Osteoblast (primary cell): ENCODE results near the gene ATG5. TPM values are rescaled to one million over a fixed set of nuclear protein-coding genes. Genes with fewer than 3 reads are reported as not detected.

ENCODE experiments used
- DNase-seq: peaks from one replicate; pipeline ENCODE4 v3.0.0; 2011; ENCODE audit warnings: low spot score, mixed read lengths; ENCODE audit not compliant: insufficient read length; ENCODE audit errors: missing footprints
- H2AFZ ChIP-seq: 2 replicates; pipeline ENCODE4 v1.6.0; 2011; ENCODE audit warnings: mild to moderate bottlenecking, low read length
- H3K27ac ChIP-seq: 2 replicates; pipeline ENCODE4 v1.5.1; 2011; ENCODE audit warnings: mild to moderate bottlenecking, low read depth, low read length, moderate library complexity
- H3K27me3 ChIP-seq: 2 replicates; pipeline ENCODE4 v1.6.0; 2012; ENCODE audit warnings: mild to moderate bottlenecking, control low read depth, inconsistent platforms, low read length, moderate library complexity; ENCODE audit not compliant: insufficient read depth
- H3K36me3 ChIP-seq: 2 replicates; pipeline ENCODE4 v1.5.1; 2011; ENCODE audit warnings: mild to moderate bottlenecking, low read length, control low read depth, moderate library complexity; ENCODE audit not compliant: insufficient read depth
- H3K4me1 ChIP-seq: 2 replicates; pipeline ENCODE4 v1.5.1; 2011; ENCODE audit warnings: mild to moderate bottlenecking, low read length, control low read depth, moderate library complexity; ENCODE audit not compliant: insufficient read depth
- H3K4me2 ChIP-seq: 2 replicates; pipeline ENCODE4 v1.6.0; 2011; ENCODE audit warnings: mild to moderate bottlenecking, low read length; ENCODE audit not compliant: insufficient read depth
- H3K4me3 ChIP-seq: fragments of 200-600 bp; sonication (generic); 3 replicates; pipeline ENCODE4 v1.5.1; 2012; ENCODE audit warnings: mild to moderate bottlenecking, low read length, inconsistent platforms; ENCODE audit not compliant: insufficient read depth
- H3K79me2 ChIP-seq: 2 replicates; pipeline ENCODE4 v1.6.0; 2012; ENCODE audit warnings: mild to moderate bottlenecking, low read length, control low read depth, inconsistent platforms; ENCODE audit not compliant: insufficient read depth
- H3K9me3 ChIP-seq: 2 replicates; pipeline ENCODE4 v1.5.1; 2011; ENCODE audit warnings: low read depth, low read length, control low read depth
- H4K20me1 ChIP-seq: 2 replicates; pipeline ENCODE4 v1.6.0; 2012; ENCODE audit warnings: mild to moderate bottlenecking, low read length, control low read depth; ENCODE audit not compliant: insufficient read depth
- CTCF ChIP-seq: IDR thresholded peaks from 2 replicates; pipeline ENCODE4 v1.5.1; 2011; ENCODE audit warnings: mild to moderate bottlenecking, low read depth, low read length, moderate library complexity; ENCODE audit errors: extremely low read depth
- total RNA-seq: library from RNA; depleted of rRNA; stranded (reverse); fragments of >200 nt; gene quantifications from 2 replicates; pipeline ENCODE4 v1.2.3, GENCODE V29; 2012

Gene ATG5
- total RNA-seq, 1 donor, result 59.0 TPM

- no peaks in the 10 kb centered on the region for H3K27me3 ChIP-seq
- H3K9me3 ChIP-seq, result no peaks in the 10 kb centered on the region
- TF ChIP-seq CTCF, result no peak
- H3K4me2 ChIP-seq, result no peak overlapping the region
- DNase-seq, result no peak
- H4K20me1 ChIP-seq, result no peaks in the 10 kb centered on the region
- H3K27ac ChIP-seq, result no peak overlapping the region
- no peak overlapping the region for H2AFZ ChIP-seq
- H3K4me3 ChIP-seq, result no peak overlapping the region
- no peaks in the 10 kb centered on the region for H3K79me2 ChIP-seq
- peaks cover 25% of the 10 kb centered on the region for H3K4me1 ChIP-seq
- H3K36me3 ChIP-seq, result no peaks in the 10 kb centered on the region
These were observed 145.4 kb downstream of the ATG5 start for GRCh38 chr6:106180208-106180607.

- no peak overlapping the region for H3K4me3 ChIP-seq
- no peaks in the 10 kb centered on the region for H3K9me3 ChIP-seq
- no peaks in the 10 kb centered on the region for H3K79me2 ChIP-seq
- no peaks in the 10 kb centered on the region for H3K36me3 ChIP-seq
- TF ChIP-seq CTCF, result no peak
- H3K4me2 ChIP-seq, result no peak overlapping the region
- no peak overlapping the region for H3K27ac ChIP-seq
- H4K20me1 ChIP-seq, result no peaks in the 10 kb centered on the region
- DNase-seq, result no peak
- peaks cover 17% of the 10 kb centered on the region for H3K4me1 ChIP-seq
- no peaks in the 10 kb centered on the region for H3K27me3 ChIP-seq
- H2AFZ ChIP-seq, result no peak overlapping the region
These were observed 146.7 kb downstream of the ATG5 start for GRCh38 chr6:106178900-106179299.

GRCh38 chr6:106177786-106178185 lies 147.8 kb downstream of the ATG5 start:
- no peaks in the 10 kb centered on the region for H4K20me1 ChIP-seq
- no peak overlapping the region for H3K4me3 ChIP-seq

More at GRCh38 chr6:106177786-106178185, 147.8 kb downstream of the ATG5 start:
- H3K27me3 ChIP-seq, result no peaks in the 10 kb centered on the region
- no peak overlapping the region for H3K4me2 ChIP-seq
- no peak for DNase-seq
- no peaks in the 10 kb centered on the region for H3K79me2 ChIP-seq
- no peaks in the 10 kb centered on the region for H3K36me3 ChIP-seq
- H3K27ac ChIP-seq, result no peak overlapping the region
- H2AFZ ChIP-seq, result no peak overlapping the region
- H3K4me1 ChIP-seq, result peaks cover 17% of the 10 kb centered on the region
- no peak for TF ChIP-seq CTCF
- H3K9me3 ChIP-seq, result no peaks in the 10 kb centered on the region
